Activated gamma-delta T cell treated with anti-CD3 and anti-CD28 coated beads, Interleukin-2, amount 50 U/mL, for 16 hours (primary cell): ENCODE data around the gene KRTAP1-4.
"Not testable (repeated sequence)": the region's sequence is repeated elsewhere in the genome, so short reads cannot be mapped to it uniquely, and the experiment has no call there.

Experiments
- DNase-seq: peaks from one replicate; pipeline ENCODE4 v3.0.0-alpha.2; 2020; ENCODE audit warnings: low read depth

Gene KRTAP1-4, protein sequence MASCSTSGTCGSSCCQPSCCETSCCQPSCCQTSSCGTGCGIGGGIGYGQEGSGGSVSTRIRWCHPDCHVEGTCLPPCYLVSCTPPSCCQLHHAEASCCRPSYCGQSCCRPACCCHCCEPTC

DNA sequence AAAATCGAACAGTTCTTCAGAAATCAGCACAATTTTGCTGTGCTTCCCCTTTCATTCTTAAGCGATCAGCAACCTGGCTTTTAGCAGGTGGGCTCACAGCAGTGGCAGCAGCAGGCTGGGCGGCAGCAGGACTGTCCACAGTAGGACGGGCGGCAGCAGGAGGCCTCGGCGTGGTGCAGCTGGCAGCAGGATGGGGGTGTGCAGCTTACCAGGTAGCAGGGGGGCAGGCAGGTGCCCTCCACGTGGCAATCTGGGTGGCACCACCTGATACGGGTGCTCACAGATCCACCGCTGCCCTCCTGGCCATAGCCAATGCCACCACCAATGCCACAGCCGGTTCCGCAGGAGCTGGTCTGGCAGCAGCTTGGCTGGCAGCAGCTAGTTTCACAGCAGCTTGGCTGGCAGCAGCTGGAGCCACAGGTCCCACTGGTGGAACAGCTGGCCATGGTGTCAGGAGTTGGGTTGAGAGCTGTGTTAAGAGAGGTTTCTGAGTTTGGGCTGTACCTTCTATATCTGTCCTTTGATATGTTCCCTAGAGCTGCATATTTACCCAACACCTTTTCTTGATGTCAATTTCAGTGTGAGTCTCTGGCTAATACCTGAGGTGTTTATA is at the start of gene KRTAP1-4:
KRTAP1-4 (minus strand) TSS at position 563 of the 613 bp plus-strand sequence; CDS start at position 446, 117 bp downstream.
- DNase-seq = no peak

DNA sequence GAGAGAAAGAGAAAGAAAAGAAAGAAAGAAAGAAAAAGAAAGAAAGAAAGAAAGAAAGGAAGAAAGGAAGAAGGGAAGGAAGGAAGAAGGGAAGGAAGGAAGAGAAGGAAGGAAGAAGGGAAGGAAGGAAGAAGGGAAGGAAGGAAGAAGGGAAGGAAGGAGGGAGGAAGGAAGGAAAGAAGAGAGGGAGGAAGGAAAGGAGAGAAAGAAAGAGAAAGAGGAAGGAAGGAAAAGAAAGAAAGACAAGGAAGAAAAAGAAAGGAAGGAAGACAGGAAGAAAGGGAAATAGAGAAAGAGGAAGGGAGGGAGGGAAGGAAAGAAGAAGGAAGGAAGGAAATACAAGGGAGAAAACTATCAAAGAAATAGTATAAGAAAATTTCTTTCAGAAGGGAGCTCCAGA is 46.8 kb upstream of the KRTAP1-4 start:
- DNase-seq = no peak

DNA sequence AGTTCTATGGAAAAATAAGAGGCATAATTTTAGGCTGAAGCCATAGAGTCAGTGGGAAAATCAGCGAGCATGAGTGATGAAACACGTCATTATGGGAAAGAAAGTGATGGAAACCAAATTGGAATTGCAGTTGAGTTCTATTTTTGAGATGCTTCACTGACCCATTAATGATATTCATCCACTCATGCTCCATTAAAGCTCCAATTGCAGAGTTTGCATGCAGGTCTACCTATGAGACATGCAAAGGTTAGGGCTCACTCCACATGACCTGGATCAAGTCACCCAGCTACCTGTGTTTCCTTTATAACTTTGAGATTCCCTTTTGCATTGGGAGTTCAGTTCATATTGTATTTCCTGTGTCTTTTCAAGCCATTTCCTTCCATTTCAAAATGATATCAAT is 43.7 kb upstream of the KRTAP1-4 start:
- no peak for DNase-seq

DNA sequence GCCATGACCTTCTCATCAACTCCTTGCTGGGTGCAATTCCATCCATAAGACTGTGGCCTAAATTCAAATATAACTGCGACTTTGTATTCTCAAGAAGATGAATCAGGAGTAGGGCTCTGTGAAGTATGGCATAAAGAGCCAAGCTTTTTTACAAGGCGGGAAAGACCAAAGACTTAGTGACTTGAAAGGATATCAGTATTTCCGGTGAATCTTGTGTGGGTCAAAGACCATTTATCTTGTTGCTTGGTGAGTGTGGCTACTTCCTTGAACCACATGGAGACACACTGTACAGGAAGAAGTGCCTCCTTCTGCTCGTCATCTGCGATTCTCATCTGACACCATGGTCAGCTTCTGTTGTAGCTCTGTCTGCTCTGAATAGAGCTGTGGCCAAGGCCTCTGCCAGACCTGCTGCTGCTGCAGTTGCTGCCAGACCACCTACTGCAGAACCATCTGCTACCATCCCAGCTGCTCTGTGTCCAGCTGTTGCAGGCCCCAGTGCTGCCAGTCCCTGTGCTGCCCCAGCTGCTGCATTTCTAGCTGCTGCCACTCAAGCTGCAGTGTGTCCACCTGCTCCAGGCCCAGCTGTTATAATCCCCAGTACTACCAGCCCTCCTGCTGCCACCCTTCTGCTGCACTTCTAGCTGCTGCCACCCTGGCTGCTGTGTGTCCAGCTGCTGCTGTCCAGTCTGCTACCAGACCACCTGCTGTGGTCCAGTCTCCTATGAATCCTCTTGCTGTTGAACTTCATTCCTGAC is 41.8 kb upstream of the KRTAP1-4 start:
- no peak for DNase-seq

DNA sequence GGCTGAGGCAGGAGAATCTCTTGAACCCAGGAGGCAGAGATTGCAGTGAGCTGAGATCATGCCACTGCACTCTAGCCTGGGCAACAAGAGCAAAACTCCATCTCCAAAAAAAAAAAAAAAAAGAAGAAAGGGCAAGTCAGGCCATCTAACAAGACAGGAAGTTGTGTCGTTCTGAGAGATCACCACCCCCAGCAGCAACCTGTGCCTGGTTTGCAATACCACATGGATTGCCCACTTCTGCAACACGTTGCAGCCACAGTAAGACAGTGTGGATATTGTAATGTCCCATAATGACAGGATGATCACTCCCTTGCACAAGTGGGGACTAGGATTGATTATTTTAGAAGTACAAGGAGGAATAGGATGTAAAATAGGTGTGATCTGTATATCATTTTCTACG is 39.0 kb upstream of the KRTAP1-4 start:
- DNase-seq = no peak

DNA sequence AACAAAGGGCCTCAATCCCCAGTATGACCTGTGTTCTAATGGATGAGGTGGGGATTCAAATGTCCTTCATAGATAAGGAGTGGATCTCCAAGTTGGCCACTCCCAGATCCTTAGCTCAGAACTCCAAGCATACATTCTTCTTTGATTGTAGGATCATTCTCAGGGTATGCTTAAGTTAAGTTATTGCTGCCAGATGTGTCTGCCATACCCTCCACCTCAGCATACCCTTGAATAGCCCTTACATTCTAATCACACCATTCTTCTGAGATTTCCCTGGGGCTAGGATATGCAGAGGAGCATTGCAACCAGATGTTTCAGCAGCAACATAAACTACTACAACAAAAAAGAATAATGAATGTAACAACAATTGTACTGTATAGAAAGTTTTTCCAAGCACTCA is 37.3 kb upstream of the KRTAP1-4 start:
- no peak for DNase-seq

DNA sequence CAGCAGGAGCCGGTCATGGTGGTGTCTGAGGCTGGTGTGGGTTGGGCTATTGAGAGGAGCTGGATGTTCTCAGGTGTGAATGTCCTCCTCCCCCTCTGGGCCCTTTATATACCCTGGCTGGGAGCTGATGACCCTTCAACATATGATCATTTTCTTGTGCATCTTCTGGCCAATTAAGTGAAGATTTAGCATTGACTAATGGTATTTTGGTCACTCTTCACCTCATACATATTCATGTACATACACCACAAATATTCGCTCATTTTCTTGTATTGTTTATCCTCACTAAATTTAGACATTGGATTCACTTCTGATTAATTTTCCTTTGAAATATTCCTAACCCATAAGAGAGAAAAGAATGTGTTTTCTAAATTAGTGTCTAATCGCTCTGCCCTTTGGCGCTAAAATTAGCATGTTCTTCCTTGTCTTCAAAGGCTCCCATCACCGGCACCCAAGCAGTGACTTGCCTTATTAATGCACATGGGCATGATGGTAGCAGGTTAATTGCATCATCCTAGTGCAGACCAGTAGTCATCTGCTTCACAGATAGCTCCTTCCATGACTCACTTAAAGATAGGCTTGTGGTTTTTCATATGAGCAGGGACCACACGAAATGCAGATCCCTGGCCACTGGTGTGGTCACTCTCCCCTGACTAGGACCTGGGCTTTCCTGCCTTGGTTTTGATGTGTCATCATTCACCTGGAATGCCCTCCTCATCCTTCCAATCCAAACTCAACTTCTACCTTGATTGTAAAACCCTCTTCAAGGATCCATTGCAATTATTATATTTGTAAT is 36.0 kb upstream of the KRTAP1-4 start, which contains the start of gene KRTAP2-4:
KRTAP2-4 (minus strand) TSS at position 51 of the 796 bp plus-strand sequence; CDS start at position 17, 34 bp downstream.
- DNase-seq = no peak

DNA sequence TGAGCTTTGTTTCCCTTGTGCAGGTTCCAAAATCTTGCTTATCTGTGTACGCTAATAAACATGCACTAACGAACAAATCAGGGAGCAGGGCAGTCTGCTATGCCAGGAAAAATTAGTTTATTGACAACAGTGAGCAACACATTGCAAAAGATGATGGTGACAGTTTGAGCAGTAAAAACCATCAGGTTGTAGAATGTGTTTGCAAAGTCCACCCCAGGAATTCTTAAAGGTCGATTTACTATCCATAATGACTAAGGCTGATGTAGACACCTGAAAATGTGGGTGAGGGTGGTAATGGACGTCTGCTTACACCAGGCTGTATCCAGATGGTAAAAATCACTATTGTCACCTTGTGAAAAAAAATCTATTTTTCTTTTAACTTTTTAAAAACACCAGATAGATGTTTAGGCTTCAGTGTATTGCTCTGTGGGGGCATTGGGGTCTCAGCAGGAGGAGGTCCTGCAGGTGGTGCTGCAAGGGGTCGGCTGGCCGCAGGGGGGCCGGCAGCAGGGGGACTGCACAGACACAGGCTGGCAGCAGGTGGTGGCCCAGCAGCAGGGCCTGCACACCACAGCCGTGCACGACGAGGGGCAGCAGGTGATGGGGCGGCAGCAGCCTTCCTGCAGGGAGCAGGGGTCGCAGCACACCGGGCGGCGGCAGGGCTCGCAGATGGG is 35.2 kb upstream of the KRTAP1-4 start:
- not testable (repeated sequence) for DNase-seq

DNA sequence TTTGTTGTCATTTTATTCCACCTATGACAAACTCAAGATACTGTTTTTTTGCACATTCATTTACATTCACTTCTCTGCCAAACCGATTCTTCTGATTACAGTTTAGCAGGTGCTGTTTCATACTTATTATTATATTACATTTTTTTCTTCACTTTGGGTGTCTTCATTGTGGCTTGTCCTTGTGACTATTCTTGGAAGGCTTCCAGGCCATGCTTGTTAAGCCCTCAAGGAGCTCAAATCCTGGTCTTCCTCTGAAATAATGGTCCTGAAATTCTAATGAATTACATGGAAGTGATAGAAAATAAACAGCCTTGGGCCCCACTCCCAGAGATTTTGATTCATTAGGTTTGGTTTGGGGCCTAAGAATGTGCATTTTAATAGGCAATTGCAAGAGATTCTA is 34.3 kb upstream of the KRTAP1-4 start:
- no peak for DNase-seq

DNA sequence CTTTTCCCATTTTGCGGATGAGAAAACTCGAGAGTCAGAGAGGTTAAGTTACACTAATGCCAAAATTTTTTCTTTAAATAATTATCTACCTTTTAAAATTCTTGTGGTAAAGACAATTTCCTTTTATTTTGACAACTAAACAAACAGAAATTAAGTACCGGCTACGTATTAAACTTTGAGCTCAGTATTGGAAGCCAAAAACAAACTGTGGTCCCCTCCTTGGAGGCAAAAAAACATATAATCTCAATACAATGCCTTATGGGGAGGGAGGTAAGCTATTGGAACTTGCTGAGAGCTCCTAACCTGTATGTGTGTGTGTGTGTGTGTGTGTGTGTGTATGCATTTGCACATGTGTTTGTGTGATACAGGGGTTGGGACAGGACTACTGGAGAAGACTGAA is 33.5 kb upstream of the KRTAP1-4 start:
- no peak for DNase-seq

DNA sequence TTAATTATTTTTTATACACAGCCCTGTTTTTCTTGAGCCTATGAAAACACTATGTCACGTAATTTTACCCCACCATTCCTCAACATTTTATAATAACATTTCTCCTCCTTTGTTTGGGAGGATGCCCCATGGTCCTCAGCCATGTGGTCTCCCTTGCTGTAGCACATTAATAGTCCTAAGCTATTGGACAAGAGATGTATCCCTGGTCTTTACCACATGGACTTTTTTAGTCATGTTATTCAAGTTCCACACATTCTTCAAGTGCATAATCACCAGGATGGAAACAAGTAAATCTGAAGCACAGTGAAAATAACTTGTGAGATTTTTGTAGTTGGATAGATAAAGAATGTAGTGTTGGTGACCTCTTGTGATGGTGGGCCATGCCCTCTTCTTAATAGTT is 32.0 kb upstream of the KRTAP1-4 start:
- no peak for DNase-seq

DNA sequence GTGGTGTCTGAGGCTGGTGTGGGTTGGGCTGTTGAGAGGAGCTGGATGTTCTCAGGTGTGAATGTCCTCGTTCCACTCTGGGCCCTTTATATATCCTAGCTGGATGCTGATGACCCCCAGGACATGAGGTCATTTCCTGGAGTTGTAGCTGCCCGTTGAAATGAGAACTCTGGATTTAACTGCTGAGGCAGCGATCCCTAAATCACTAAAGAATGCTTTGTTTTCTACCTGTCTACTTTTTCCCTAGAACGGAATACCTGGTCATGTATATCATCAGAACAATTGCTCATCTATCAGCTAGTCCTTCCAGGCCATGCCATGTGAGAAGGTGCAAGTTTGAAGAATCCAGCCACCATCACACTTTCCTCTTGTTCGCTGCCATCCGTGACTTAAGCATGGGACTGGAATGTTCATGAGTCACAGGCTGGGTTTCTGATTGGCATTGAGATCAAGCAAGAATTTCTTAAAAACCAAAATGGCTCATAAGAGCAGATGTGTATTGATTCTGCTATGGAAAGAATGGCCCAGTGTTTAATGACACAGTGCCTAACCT is 30.1 kb upstream of the KRTAP1-4 start, which contains the start of gene KRTAP2-3:
KRTAP2-3 (minus strand) TSS at position 63 of the 553 bp plus-strand sequence. CDS start 64 bp downstream, outside the sequence.
- no peak for DNase-seq

DNA sequence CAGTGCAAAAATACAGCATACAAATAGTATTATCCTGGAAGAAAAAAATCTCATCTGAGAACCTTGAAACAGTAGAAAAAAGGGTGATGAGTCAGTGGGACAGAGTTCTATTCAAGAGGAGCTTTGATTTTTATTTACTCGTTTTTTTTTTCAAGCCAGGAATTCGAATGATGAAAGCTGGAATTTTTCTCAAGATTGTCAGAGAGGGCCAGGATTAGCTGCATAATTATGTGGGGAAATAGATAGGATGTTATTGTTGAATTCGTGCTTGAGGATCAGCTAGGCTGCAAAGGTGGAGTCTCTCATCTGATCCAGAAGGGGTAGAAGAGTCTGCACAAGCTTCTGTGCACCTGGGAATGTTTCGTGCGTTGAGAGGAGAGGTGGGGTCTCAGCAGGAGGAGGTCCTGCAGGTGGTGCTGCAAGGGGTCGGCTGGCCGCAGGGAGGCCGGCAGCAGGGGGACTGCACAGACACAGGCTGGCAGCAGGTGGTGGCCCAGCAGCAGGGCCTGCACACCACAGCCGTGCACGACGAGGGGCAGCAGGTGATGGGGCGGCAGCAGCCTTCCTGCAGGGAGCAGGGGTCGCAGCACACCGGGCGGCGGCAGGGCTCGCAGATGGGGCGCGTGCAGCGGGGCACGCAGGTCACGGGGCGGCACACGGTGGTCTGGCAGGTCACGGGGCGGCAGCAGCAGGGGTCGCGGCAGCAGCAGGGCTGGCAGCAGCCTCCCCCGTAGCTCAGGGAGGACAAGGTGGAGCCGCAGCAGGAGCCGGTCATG is 29.5 kb upstream of the KRTAP1-4 start:
- not testable (repeated sequence) for DNase-seq

DNA sequence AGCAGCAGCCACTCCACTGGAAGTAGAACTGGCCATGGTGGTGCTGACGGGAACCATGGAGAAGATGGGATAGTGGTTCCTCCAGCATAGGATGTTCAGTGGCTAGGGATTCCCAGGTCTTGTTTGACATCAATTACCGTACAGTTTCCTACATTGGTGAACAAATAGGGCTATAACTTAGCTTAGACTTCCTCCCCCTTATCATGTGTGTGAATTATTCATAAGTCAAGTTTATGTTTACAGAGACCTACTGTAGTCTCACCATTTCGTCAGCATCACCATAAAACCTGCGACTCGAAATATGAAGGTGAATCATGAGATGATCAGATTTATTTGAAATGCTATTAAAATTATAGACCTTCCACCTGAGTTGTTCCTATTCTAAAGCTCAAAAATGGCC is 28.7 kb upstream of the KRTAP1-4 start:
- DNase-seq = no peak

DNA sequence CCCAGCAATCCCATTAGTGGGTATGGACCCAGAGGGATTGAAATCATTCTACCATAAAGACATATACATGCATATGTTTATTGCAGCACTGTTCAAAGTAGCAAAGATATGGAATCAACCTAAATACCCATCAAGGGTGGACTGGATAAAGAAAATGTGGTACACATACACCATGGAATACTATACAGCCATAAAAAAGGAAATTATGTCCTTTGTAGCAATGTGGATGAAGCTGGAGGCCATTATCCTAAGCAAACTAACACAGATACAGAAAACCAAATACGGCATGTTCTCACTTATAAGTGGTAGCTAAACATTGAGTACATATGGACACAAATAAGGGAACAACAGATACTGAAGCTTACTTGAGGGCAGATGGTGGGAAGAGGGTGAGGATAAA is 27.6 kb upstream of the KRTAP1-4 start:
- DNase-seq = no peak

DNA sequence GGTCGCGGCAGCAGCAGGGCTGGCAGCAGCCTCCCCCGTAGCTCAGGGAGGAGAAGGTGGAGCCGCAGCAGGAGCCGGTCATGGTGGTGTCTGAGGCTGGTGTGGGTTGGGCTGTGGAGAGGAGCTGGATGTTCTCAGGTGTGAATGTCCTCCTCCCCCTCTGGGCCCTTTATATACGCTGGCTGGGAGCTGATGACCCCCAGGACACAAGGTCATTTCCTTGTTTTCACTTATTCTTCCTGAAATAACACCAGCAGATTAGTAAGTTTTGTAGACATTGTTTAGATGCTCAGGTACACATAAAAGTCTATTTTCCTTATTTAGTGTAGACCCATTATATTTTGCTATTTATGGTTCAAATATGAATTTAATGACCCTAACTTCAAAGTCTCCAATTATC is 25.1 kb upstream of the KRTAP1-4 start, which contains the start of gene KRTAP2-2:
KRTAP2-2 (minus strand) TSS at position 101 of the 400 bp plus-strand sequence; CDS start at position 82, 19 bp downstream.
- DNase-seq = not testable (repeated sequence)

DNA sequence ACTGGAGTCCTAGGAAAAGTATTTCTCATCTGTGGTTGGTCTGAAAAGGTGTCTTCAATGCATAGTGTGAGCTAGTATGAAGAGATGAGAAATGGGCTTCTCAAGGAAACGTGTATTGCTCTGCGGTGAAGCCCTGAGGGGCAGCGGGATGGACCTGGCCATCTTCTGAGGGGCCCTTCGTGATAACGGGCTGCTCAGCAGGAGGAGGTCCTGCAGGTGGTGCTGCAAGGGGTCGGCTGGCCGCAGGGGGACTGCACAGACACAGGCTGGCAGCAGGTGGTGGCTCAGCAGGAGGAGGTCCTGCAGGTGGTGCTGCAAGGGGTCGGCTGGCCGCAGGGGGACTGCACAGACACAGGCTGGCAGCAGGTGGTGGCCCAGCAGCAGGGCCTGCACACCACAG is 24.6 kb upstream of the KRTAP1-4 start:
- not testable (repeated sequence) for DNase-seq

DNA sequence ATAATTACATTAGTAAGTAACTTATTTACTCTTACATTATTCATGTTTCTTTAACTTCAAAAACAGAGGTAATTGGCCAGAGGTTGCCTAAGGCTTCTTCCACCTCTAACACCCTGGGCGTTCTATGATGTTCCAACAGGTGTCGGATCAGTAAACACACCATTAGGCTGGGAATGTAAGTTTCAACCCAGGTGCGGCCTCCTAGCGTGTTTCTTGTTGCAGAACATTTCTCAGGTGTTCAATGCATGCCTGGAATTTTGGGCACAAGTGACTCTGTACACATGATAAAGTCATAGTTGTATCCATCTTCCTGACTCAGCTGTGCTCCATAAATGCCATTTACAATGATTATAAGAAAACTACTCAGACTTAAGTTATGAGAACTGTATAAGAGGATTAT is 24.0 kb upstream of the KRTAP1-4 start:
- DNase-seq = no peak

DNA sequence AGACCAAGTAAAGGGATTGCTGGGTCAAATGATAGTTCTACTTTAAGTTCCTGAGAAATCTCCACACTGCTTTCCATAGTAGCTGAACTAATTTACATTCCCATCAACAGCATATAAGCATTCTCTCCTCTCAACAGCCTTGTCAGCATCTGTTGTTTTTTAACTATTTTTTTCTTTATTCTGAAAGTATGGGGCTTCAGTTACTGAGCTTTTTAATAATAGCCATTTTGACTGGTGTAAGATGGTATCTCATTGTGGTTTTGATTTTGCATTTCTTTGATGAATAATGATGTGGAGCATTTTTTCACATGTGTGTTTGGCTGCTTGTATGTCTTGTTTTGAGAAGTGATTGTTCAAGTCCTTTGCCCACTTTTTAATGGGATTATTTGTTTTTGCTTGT is 22.6 kb upstream of the KRTAP1-4 start:
- DNase-seq = no peak

DNA sequence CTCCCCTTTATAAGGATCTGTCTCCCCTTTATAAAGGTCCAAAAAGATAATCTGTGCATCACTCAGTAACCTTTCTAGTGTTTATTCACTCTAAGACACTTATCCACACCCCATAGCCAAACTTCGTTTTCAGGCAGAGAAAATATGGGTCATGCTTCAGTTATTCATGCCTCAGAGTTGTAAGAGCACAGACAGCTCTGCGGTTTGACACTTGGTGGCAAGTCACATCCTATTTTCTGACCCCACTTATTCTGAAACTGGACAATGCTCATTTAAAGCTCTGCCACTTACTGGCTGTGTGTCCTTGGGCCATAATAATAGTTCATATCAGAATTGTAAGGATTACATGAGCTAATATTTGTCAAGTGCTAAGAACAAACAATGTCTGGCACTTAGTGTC is 19.1 kb upstream of the KRTAP1-4 start:
- no peak for DNase-seq

DNA sequence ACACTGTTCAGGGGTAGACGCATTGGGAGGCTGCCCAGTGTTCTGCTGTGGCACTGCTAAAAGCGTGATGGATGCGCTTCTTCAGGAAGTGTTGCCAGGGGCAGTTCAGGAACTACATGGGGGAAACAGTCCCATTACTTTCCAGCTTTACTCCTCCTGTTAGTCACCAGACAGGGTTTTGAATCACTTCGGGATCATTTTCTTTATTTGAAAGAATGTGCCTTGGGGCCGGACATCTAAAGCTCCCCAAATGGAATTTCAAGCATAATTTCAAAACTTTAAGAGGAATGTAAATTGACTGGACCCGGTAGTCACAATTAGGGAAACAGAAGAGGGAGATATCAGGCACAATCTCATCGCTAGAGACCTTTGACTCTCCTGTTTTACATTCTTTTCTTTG is 18.4 kb upstream of the KRTAP1-4 start:
- no peak for DNase-seq
